ENCODE results near the gene GRB10. TPM values are rescaled to one million over a fixed set of nuclear protein-coding genes. Genes with fewer than 3 reads are reported as not detected.
A peak's percentile ranks its signal among the peaks of the same experiment; 100 is the strongest.

The GRB10 gene
- total RNA-seq, 1 donor from 2014 or later, result 33.9 TPM

DNA sequence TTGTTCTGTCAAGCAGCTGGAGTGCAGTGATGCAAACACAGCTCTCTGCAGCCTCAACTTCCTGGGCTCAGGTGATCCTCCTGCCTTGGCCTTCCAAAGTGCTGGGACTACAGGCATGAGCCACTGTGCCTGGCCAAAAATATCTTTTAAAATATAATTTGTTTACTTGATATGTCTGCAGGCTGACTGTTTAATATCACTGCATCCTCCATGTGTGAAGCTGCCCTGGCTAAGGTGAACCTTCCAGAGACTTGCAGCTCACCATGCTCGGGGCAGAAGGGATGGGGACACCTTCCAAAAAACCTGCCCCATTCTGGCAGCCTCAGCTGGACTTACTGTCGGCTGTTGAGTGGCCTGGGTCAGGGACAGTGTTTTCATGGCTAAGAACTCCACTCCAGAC is 159.9 kb downstream of the GRB10 start:
- H3K27ac ChIP-seq, result no peak overlapping the region
- no peak overlapping the region for H2AFZ ChIP-seq (replicated peaks)
- no peak overlapping the region for H3K9ac ChIP-seq
- no peaks in the 10 kb centered on the region for H3K9me3 ChIP-seq (ENCODE audit: low read depth)
- no peaks in the 10 kb centered on the region for H3K36me3 ChIP-seq
- H3K27me3 ChIP-seq, result no peaks in the 10 kb centered on the region
- no peak overlapping the region for H3K4me2 ChIP-seq
- no peak overlapping the region for H3K27ac Mint-ChIP-seq
- DNase-seq (ENCODE audit: low spot score), result no peak
- no peaks in the 10 kb centered on the region for H4K20me1 ChIP-seq (ENCODE audit: low read depth)
- no peak overlapping the region for H3K4me3 ChIP-seq
- no peaks in the 10 kb centered on the region for H3K27me3 Mint-ChIP-seq (ENCODE audit: insufficient read depth, low read depth)
- no peak for TF ChIP-seq EZH2 (IDR thresholded peaks at IDR 0.05)
- no peak for TF ChIP-seq CTCF (IDR thresholded peaks at IDR 0.05)
- no peak for TF ChIP-seq EZH2phosphoT487 (IDR thresholded peaks at IDR 0.05)
- H3K36me3 Mint-ChIP-seq, result peaks cover 13% of the 10 kb centered on the region
- H3K9me3 Mint-ChIP-seq, result no peaks in the 10 kb centered on the region
- no peaks in the 10 kb centered on the region for H3F3A ChIP-seq (ENCODE audit: low read depth)
- H3K4me1 ChIP-seq, result peaks cover 3% of the 10 kb centered on the region
- H3K4me3 Mint-ChIP-seq, result no peak overlapping the region
- H3K79me2 ChIP-seq (ENCODE audit: low read depth), result no peaks in the 10 kb centered on the region
- peaks cover 2% of the 10 kb centered on the region for H3K4me1 Mint-ChIP-seq

DNA sequence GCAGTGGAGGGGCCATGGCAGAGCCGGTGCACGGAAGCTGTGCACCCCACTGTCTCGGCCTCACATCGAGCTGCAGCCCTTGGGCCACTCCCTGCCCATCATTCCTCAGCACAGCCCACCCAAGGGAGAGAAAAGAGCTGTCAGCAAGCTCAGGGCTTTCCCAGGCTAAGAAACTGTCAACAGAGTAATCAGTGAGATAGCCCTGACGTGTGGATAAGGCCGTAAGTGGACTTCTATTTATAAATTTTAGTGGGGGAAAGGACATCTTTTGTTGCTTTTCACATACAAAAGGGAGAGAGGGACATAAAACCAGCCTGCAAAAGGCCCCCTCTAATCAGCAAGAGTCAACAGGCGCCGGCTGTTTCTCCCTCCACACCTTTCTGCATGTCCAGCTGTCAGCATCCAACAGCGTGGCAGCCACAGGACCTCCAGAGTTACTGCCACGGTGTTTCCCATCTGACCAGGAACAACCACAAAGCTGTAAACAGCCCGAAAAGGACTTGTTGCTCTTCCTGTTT is 160.7 kb downstream of the GRB10 start:
- H3K27me3 Mint-ChIP-seq (ENCODE audit: insufficient read depth, low read depth), result no peaks in the 10 kb centered on the region
- peaks cover 13% of the 10 kb centered on the region for H3K36me3 Mint-ChIP-seq
- TF ChIP-seq EZH2phosphoT487 (IDR thresholded peaks at IDR 0.05), result no peak
- TF ChIP-seq EZH2 (IDR thresholded peaks at IDR 0.05), result no peak
- TF ChIP-seq CTCF (IDR thresholded peaks at IDR 0.05), result no peak
- H3K36me3 ChIP-seq, result no peaks in the 10 kb centered on the region
- no peaks in the 10 kb centered on the region for H3K79me2 ChIP-seq (ENCODE audit: low read depth)
- no peaks in the 10 kb centered on the region for H3K4me1 Mint-ChIP-seq
- H3K27ac Mint-ChIP-seq, result peak overlapping the region; percentile 42
- H3K27ac ChIP-seq, result no peak overlapping the region
- peaks cover 3% of the 10 kb centered on the region for H3K4me1 ChIP-seq
- no peaks in the 10 kb centered on the region for H3K27me3 ChIP-seq
- no peak overlapping the region for H3K4me3 Mint-ChIP-seq
- DNase-seq (ENCODE audit: low spot score), result no peak
- no peak overlapping the region for H3K4me2 ChIP-seq
- H3K9me3 Mint-ChIP-seq, result no peaks in the 10 kb centered on the region
- no peaks in the 10 kb centered on the region for H3F3A ChIP-seq (ENCODE audit: low read depth)
- no peak overlapping the region for H3K9ac ChIP-seq
- no peaks in the 10 kb centered on the region for H3K9me3 ChIP-seq (ENCODE audit: low read depth)
- no peak overlapping the region for H2AFZ ChIP-seq (replicated peaks)
- no peak overlapping the region for H3K4me3 ChIP-seq
- H4K20me1 ChIP-seq (ENCODE audit: low read depth), result no peaks in the 10 kb centered on the region

DNA sequence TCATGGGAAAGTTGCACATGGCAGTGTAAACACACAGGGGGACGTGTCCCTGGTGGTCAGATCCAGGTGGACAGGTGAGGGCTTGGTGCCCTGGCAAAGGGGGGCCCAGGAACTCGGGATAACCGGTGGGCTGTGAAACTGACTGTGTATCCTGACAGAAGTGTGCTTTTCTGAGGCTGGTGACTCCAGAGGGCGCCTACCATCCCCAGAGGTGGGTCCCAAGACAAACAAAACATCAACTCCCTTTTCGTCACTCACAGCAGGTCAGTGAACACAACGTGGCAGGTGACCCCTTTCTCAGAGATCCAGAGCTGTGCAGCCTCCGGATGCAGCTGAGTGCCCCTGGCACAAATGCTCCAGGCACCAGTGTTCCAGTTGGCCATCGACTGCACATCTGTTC is 161.5 kb downstream of the GRB10 start:
- H3K9me3 Mint-ChIP-seq, result no peaks in the 10 kb centered on the region
- peaks cover 3% of the 10 kb centered on the region for H3K4me1 ChIP-seq
- DNase-seq (ENCODE audit: low spot score), result no peak
- H3F3A ChIP-seq (ENCODE audit: low read depth), result no peaks in the 10 kb centered on the region
- H3K4me2 ChIP-seq, result no peak overlapping the region
- H3K27me3 Mint-ChIP-seq (ENCODE audit: insufficient read depth, low read depth), result no peaks in the 10 kb centered on the region
- H3K79me2 ChIP-seq (ENCODE audit: low read depth), result no peaks in the 10 kb centered on the region
- TF ChIP-seq EZH2 (IDR thresholded peaks at IDR 0.05), result no peak
- TF ChIP-seq CTCF (IDR thresholded peaks at IDR 0.05), result no peak
- TF ChIP-seq EZH2phosphoT487 (IDR thresholded peaks at IDR 0.05), result no peak
- H3K4me3 Mint-ChIP-seq, result no peak overlapping the region
- no peaks in the 10 kb centered on the region for H3K36me3 ChIP-seq
- no peak overlapping the region for H3K27ac Mint-ChIP-seq
- no peak overlapping the region for H3K9ac ChIP-seq
- no peaks in the 10 kb centered on the region for H3K4me1 Mint-ChIP-seq
- no peaks in the 10 kb centered on the region for H3K9me3 ChIP-seq (ENCODE audit: low read depth)
- H3K27me3 ChIP-seq, result no peaks in the 10 kb centered on the region
- peaks cover 13% of the 10 kb centered on the region for H3K36me3 Mint-ChIP-seq
- H3K27ac ChIP-seq, result no peak overlapping the region
- no peak overlapping the region for H2AFZ ChIP-seq (replicated peaks)
- no peak overlapping the region for H3K4me3 ChIP-seq
- no peaks in the 10 kb centered on the region for H4K20me1 ChIP-seq (ENCODE audit: low read depth)

All from neural progenitor cell (in vitro differentiated cells).